Inflammatory macrophage treated with lipopolysaccharide for 1 hour (primary cell): ENCODE results near the gene HIVEP3.

ENCODE experiments used
- DNase-seq, 2 donors: peaks; one replicate each; pipeline ENCODE4 v3.0.0-alpha.2; 2020 to 2022

Gene HIVEP3

DNA sequence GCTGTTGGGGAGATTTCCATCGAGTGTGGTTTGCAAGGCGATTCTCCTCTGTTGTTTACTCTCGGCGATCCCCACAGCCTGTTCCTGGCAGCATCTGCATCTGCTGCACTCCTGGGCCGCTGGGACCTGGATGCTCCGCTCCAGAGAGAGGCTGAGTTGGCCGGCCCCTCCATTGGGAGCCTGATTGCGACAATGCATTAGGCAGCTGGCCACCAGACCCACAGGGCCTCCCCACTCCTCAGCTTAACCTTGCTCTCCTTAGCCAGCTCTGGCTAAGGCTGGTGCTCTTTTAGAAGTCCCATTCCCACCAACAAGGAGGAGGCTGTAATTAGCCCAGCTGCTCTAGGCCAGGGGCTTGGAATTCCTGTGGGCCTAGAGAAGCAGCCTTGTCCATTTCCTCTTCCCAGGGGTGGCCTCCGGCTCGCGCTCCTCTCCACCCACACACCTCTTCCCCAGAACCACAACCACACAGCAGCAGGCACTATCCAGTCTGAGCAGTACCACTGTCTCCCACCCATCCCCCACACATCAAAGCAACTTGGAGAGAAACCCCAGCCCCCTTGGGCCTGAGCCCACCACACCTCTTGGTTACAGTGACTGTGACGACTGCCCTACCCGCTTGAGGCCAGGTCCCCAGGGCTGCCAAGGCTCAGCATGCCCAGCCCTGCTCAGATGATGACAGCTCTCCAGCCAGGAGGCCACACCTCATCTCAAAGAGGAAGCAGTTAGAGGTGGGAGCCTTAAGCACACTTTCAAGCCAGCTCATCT, 240.4 kb downstream of the HIVEP3 start:
- DNase-seq = peak in 1 of 2 donors; percentile 51

DNA sequence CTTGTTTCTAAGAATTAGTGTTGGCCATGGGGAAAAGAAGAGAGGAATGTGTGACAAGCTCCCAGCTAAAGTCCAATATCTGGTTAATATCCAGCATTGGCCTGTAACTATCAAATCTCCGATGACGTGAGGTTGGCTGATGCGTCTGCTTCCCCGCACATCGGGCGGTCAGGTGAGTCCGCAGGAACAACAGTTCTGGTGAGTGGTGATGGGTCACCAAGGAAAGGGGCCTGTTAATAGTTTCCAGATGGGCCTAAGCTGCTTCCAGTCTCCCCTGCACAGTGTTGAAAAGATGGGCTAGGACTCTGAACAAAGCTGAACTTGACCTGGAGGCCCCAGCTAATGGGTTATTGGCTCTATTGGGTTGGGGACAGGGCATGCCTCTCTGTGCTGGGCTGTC, 241.1 kb downstream of the HIVEP3 start:
- DNase-seq = no peak

DNA sequence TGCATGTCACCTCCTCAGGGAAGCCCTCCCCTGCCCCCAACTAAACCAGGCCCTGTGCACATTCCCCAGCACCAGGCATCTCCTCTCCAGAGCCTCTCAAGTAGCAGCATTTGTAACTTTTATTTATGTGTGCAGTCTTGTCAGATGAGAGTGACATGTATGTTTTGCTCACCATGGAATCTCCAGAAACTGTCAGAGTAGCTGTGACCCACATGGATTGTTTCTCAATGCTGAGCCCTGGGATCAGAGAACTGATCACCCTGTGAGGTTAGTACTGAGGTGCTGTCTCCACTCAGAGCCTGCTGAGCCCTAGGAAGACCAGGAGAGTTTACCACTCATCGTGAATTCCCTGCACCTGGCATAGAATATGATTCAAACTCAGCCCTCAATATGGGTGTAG, 243.3 kb downstream of the HIVEP3 start:
- peak; percentile 69 to 84 for DNase-seq

DNA sequence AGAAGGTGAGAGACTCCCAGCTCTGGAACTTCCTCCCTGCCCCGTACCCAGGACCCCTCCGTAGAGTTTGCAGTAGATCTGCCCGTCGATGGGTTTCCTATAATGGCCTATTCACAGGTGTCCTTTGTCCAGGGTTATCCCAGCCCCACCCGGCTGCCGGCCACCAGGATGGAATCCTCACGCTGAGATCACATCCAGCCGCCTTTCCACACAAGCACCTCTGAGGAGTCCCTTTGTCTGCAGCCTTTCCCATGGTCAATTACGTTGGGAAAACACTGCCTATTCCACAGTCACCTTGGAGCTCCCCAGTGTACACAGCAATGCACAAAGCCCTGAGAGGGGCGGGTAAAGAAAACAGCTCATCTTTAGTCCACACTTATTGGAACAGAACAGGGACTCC, 244.2 kb downstream of the HIVEP3 start:
- no peak for DNase-seq

DNA sequence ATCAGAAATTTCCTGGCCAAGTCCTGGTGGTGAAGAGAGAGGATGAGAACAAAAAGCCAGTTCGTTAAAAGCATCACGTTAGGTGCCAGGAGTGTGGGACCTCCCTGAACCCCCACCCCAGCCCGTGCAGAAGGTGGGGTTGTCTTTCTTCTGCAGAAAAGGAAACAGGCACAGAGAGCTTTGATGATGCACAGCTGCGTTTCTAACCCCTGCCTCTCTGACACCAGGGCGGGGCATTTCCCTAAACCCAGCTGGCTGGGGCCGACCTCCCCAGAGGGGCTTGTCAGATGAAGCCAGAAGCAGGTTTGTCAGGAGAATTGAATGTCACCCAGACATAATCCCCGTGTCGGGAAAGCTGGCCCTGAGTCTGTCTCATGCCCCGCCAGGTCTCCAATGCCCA, 244.9 kb downstream of the HIVEP3 start:
- no peak for DNase-seq

DNA sequence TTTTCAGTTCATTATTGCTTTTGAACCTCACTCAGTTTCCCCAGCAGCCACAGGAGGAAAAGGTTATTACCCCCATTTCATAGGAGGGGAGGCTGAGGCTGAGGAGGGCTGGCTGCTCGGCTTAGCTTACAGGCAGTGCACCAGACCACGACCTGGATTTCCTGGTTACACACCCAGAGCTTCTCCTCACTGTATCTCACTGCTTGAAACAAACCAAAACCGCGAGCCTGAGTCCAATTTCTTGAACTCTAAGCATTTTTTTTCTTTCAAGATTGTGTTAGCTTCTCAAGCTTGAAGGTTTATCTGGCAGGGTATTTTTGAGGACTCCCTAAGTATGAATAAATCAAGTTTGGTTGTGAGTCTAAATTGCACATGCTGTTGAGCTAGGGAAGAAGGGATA, 245.3 kb downstream of the HIVEP3 start:
- no peak for DNase-seq

DNA sequence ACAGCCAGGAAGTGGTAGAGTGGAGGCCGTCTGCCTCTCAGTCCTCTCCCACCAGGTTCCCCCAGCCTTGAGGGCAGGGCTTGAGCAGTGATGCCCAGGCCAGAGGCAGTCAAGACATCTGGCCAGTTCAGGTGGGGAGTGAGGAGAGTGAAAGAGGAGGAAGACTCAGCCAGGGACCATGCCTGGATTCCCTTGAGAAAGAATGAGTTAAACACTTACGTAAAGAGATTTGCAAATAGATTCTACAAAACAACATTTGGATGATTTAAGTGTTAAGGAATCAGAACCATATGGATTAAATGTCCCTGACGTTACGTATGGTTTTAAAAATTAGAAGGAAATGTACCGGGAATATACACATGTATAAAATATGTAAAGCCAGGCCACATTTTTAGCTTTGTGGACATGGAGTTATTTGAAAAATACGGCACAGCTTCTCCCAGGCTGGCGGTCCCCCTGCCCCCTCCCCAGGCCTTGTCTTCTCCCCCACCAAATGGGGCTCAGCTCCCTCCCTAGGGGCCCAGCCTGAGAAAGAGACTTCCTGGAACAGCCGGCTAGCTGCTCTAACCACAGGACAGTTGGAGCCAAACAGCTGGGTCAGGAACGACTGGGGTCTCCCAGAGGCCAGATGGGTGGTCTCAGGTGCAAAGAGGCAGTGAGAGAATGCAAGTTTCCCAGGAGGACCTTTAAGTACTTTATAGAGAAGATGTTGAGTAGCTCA, 245.9 kb downstream of the HIVEP3 start:
- DNase-seq = no peak

DNA sequence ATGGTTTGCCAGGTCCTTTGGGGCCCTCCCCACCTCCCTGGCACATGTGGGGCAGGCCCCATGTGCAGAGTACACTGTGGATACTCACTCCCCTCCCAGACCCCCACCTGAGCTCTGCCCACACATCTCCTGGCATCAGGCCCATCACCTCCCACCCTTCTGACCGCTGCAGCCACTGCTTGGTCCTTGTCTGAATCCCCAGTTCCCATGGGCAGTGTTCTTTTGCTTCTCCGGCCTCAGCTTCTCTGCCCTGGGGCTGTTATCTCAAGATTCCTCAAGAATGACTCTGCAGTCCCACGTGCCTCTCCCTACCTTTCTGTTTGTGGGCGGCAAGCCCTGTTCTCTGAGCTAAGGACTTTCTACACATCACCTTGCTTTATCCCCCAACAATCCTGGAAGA, 246.5 kb downstream of the HIVEP3 start:
- no peak for DNase-seq

DNA sequence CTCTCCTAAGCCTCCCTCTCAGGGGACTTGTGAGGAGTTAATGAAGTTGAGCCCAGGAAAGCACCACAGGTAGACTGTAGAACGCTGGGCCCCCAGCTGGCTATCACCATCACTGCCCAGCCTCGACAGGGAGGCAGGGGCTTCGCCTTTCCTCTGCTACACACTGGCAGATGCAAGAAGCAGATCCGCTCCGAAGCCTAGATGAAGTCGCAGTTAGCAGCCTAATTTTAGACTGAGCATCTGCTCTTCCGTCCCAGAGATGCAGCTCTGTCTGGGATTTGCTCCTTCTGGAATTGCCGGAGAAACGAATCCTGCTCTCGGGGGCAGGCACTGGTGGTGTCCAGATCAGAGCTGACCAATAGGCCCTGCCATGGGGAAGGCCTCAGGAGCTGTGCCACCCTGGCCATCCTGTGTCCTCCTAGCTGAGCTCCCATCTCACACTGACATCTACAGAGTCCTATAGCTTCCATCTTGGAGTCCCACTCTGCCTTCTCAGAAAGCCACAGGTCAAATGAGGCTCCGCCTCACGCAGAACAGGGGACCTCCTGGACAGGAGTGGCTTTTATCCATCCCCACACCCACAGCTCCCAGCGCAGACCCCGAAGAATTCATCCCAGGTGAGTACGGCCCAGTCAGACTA, 247.5 kb downstream of the HIVEP3 start:
- no peak for DNase-seq

DNA sequence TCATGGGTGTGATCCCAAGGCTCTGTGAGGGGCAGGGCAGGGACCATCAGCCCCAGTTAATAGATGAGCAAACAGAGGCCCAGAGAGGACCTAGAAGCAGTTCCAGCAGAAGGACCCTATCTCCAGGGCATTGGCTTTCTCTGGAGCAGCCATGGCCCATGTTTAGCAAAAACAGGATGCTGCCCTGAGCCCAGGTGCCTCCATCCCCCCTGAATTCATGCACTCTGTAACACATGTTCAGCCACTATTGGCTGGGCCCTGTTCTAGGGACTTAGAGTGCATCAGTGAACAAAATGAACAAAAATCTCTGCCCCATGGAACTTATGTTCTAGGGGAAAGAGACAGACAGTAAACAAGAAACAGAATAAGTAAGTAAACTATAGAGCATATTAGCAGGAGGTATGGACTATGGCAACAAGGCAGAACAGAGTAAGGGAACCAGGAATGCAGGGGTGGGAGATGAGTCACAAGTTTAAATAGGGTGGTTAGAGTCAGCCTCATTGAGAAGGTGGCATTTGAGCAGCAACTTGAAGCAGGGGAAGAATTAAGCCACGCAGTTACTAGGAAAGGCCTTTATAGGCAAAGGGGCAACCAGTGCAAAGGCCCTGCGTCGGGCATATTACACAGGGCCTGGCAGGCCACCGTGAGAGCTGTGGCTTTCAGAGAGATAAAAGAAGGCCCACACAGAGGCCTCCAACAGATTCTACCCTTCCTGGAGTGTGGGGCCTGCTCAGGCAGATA, 248.3 kb downstream of the HIVEP3 start:
- DNase-seq = peak; percentile 58 to 75

DNA sequence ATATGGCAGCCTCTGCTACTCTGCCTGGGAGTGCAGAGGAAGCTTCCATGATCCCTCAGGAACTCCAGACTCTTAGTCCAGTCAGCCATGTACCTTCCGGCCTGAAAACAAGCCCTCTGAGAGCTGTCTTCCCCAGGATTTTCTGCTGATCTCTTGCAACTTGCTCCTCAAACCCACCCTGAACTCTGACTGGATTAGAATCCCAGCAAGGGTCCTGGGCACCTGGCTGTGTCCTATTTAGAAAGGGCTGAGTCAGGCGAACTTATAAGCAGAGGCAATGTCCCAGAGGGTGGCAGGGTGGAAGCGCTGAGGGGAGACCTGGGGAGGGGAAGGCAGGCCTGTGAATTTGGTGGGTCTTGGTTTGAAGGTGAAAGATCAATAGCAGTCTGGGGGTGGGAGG, 249.8 kb downstream of the HIVEP3 start:
- no peak for DNase-seq

DNA sequence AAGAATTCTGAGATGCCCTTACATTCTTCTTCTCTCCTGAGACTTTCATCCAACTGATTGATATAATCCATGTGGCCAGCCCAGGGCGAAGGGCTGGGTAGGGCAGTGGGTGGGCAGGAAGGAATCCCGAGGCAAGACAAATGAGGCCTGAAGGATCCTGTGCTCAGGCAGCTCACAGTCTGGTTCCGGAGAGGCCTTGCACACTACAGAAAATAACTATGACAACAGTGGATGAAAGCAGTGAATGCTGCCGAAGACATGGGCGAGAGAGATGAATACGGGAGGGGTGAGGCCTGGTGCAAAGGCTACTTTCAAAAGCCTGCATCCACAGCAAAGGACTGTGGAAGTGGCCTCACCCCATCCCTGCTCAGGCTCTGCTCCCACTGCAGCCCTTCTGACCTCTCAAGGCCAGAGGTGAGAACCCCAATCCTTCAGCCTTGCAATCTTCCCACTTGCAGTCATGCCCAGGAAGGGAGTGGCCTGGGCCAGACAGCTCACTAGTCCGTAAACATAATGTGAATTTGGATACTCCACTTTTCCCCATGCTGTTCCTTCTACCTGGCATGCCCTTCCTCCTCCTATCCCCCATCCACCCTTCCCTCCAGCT, 250.6 kb downstream of the HIVEP3 start:
- no peak for DNase-seq

DNA sequence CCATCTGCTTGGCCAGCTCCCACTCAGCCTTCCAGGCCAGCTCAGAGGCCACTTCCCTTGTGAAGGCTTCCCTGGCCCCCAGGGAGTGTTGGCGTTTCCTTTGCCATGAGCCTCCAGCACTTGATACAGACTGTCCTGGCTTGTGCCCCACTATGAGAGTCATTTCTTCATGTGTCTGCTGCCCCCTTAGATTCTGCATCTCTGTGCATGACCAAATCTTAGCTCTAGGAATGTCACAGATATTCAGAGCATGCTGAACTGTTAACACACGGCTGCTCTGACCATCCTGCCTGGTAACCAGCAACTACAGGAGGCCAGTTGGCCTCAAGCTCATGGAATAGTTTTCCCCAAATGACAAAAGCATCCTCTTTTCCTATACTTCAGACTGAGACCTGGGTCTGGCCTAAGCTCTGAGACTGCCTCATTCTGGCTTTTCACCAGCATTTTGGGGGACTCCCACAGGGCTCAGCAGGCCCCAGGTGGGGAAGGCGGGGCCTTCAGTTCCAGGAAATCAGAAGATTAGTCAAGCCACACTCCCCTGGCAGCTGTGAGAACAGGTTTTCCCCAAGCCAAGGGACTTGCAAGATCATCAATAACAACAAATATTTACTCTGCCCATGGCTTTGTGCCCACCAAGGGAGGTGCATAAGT, 251.6 kb downstream of the HIVEP3 start:
- no peak for DNase-seq

DNA sequence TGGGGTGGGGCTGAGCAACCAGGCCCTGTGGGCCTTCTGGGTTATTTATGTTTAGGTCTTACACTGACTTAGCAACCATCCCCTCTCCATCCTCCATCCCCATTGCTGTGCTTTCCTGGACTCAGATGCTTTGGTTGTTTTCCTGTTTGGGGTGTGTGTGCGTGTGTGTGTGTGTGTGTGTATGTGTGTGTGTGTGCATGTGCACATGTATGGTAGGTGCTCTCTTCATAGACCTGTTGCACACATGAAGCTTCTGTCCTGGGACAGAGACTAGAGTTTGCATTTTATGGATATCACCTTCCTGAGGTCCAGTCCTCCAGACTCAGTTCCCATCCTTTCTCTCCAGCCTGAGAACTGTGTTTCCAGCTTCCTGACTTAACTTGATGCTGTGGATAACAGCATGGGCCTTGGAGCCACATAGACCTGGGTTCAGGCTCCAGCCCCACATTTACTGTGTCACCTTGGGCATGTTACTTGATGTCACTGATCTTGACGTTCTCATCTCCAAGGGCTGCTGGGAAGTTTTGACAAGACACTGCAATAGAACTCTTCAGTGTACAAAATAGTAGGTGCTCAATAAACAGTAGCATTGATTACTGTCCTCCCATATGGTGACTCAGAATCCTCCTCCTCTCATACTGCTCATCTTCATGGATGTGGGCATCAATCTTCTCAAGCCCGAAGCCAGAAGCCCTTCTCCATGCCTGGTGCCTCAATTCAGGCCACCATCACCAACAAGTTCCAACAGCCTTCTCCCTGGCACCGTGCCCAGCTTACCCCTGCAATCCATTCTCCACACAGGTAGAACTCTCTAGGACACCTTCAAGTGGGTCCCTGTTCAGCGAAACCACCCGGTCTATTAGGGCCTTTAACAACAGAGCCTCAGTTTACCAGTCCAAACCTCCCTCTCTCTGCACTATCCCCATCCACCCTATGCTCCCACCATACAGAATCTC, 252.5 kb downstream of the HIVEP3 start:
- DNase-seq = no peak

DNA sequence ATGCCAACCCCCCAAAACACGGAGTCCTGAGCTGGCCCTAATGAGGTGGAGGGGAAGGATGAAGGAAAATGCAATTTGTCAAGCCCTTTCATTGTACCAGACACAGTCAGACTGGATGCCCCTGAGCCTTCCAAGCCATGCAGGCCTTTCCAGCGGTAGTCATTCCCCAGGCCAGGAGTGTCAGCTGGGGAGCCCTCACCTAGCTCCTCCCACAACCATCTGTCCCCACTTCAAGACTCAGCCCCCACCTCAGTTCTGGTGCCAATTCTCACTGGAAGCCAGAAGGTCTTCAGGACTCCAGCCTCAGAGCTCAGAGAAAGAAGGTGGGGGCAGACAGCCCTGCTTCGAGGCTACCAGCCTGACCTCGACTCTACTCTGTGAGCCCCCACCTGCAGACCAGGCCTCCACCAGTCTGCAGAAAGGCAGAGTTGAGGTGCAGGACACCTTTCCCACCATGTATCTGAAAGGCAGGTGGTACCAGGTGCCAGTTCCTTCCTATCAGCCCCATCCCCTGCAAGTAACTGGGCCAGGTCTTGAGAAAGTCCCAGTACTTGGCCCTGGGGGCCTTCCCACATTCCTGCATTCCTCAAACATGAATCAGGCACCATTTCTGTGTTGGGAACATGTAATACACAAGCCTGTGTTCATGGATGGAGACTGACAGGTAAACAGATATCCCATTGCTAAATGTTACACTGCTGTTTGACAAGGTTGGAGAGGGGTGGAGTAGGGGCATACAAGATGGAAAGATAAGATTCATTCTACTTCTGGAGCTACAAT, 253.7 kb downstream of the HIVEP3 start:
- no peak for DNase-seq

DNA sequence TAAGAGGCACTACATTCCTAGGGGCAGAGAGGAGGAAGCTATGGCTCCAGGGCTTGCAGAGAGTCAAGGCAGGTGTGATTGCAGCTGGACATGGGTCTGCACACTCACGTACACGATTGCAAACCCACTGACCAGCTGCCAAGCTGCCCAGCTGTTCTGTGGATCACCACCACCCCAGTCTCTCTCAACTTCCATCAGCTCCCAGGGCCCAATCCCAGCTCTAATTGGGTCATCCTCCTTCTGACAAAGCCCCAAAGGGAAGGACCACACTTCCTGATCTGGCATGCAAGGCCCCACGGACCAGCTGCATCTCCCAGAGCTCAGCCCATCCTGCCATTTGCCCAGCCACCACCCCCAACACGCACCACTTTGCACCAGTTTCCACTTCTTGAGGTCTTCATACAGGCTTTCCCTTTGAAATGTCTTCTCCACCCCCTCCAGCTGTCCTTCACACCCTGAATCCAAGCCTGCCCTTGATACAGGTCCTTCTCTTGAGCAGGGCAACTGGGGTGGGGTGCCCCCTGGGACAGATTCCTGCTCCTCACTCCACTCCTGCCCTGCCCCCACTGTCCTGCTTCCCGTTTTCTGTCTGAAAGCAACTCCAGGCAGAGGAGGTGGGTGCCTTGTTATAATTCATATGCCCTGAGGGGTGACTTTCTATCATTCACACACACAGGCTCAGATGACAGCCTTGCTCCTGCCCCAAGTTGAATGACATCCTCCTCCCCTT, 254.9 kb downstream of the HIVEP3 start:
- no peak for DNase-seq

DNA sequence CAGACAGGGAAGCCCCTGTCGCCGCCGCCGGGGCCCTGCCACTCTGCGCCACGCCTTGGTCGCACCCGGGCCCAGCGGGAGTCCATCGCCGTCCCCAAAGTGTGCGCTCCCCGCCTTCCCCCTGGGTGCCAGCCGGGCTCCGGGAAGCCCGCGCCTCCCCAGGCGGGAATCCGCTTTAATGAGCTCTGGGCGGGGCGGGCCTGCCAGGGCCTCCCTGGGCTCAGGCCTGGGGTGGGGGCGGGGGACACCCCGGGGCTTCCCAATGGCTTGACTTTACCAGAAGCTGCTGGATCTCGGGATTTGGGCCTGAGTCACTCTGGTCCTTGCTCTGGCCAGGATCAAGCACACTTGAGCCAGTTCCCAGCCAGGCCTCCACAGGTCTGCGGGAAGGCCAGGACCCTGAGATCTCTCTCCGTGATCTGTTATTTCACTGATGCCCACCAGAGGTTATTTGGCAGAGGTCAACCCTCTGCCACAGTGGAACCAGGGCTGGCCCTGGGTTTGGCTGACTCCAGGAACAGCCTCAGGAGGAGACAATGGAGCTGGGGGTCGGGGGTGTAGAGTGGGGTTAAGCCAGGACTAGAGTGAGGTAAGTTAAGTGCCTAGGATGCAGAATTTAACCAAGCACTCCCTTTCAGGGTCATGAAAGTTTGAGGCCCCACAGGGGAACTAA, 255.8 kb downstream of the HIVEP3 start:
- peak; percentile 86 to 95 for DNase-seq

DNA sequence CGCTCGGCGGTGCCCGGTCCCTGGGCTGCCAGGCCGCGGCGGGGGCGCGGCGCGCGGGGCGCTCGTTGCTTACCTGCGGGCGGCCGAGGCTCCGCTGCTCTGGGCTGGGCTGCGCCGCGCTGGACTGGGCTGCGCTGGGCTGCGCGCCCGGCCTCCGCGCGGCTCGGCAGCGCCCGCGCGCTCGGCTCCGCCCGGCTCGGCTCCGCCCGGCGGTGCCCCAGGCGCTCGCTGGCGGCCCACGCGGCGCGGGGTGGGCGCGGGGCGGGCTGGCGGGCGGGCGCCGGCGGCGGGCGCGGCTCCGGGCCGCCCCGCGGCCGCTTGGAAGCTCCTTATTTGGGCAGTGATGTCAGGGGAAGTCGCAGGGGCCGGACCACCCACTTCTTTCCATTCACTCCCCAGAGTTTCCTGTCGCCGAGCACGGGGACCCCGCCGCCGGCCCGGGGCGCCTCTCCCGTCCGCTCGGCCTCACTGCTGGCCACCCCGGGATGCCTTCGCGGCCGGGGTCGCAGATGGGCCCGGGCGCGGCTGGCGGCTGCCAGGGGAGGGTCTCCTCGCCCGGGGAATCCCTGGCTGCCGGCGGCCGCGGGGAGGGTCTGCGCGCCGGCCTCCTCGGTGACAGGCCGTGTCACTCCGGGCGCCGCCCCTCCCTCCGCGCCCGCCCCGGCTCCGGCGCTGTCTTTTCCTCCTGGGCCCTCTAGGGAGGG, 256.5 kb downstream of the HIVEP3 start:
- peak; percentile 73 to 86 for DNase-seq
